ENCODE results near the gene COX7A1. TPM values are rescaled to one million over a fixed set of nuclear protein-coding genes. Genes with fewer than 3 reads are reported as not detected.

COX7A1 gene
- total RNA-seq, 1 experiment from 2014 or later = not detected

DNA sequence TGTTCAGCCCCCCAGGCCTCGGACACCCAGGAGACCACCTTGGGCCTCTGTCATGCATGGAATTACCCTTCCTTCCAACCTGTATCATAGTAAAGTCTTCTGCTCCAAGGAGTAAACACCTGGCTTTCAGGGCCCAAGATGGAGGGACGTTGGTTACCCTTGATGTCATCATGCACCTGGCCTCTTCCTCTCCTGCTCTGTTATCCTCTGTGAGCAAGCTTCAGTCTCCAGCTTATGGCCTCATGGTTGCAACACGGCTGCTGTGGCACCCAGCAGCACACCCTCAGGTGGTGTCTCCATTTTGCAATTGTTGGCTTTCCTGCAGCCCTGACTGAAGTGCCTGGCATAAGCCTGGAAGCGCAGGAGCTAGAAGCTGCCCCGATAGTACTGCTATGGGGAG, 45.3 kb downstream of the COX7A1 start:
- Histone ChIP-seq H3K9me3 (ENCODE audit: low read length) (no peaks in the 10 kb centered on the region), H3K27me3 (ENCODE audit: low read length) (no peaks in the 10 kb centered on the region), H2AFZ (ENCODE audit: low read length) (no peak overlapping the region), H3F3A (ENCODE audit: low read length, unreplicated experiment) (no peaks in the 10 kb centered on the region), H3K36me3 (ENCODE audit: low read depth, low read length) (peaks cover 5% of the 10 kb centered on the region; the same call in 1 of the 2 replicates), H3K79me2 (ENCODE audit: low read length) (no peaks in the 10 kb centered on the region), H3K4me3 (ENCODE audit: low read length) (no peak overlapping the region), H3K27ac (ENCODE audit: low read length) (no peak overlapping the region), H4K20me1 (ENCODE audit: low read length) (no peaks in the 10 kb centered on the region), H3K9ac (ENCODE audit: low read length) (no peak overlapping the region), H3K9me2 (replicated peaks; ENCODE audit: low read length) (no peaks in the 10 kb centered on the region), H3K4me2 (ENCODE audit: low read length) (no peak overlapping the region), H3K4me1 (ENCODE audit: insufficient read depth, low read length) (peaks cover 11% of the 10 kb centered on the region)
- BruUV-seq (replicated peaks) = no TSS peak
- POLR2A ChIA-PET (ENCODE audit: unreplicated experiment) = no interaction called here
- no peak for ATAC-seq
- DNase-seq = no peak
- intact Hi-C loops (cut with micrococcal nuclease) = no loop called here
- TF ChIP-seq, protein P1, sequence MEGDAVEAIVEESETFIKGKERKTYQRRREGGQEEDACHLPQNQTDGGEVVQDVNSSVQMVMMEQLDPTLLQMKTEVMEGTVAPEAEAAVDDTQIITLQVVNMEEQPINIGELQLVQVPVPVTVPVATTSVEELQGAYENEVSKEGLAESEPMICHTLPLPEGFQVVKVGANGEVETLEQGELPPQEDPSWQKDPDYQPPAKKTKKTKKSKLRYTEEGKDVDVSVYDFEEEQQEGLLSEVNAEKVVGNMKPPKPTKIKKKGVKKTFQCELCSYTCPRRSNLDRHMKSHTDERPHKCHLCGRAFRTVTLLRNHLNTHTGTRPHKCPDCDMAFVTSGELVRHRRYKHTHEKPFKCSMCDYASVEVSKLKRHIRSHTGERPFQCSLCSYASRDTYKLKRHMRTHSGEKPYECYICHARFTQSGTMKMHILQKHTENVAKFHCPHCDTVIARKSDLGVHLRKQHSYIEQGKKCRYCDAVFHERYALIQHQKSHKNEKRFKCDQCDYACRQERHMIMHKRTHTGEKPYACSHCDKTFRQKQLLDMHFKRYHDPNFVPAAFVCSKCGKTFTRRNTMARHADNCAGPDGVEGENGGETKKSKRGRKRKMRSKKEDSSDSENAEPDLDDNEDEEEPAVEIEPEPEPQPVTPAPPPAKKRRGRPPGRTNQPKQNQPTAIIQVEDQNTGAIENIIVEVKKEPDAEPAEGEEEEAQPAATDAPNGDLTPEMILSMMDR (conservative IDR thresholded peaks at IDR 0.05; ENCODE audit: low read depth, low read length) = no peak
- TF ChIP-seq EZH2 (IDR thresholded peaks at IDR 0.05; ENCODE audit: low read length, unreplicated experiment) = no peak
- no peak for TF ChIP-seq EZH2phosphoT487 (IDR thresholded peaks at IDR 0.05; ENCODE audit: borderline replicate concordance, low read length)
- CTCF ChIA-PET = no interaction called here

DNA sequence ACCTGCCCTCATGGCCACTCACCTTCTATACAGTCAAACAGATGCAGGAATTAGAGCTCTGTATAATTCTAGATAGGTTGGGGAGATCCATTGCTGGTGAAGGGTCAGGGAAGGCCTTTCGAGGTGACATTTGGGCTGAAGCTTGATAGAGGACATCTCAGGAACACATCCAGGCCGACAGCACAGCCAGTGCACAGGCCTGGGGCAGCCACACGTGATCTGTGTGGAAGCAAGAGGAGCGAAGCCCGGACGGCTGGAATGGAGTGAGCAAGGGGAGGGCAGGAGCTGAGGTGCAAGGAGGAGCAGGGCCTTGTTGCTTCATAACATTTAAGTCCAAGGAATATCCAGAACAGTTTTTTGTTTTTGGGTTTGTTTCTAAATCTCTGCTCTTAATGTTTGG, 45.8 kb downstream of the COX7A1 start:
- no peaks in the 10 kb centered on the region for H3K79me2 ChIP-seq (ENCODE audit: low read length)
- POLR2A ChIA-PET (ENCODE audit: unreplicated experiment) = no interaction called here
- H2AFZ ChIP-seq (ENCODE audit: low read length) = no peak overlapping the region
- H3K27me3 ChIP-seq (ENCODE audit: low read length) = no peaks in the 10 kb centered on the region
- H3K4me1 ChIP-seq (ENCODE audit: insufficient read depth, low read length) = peaks cover 11% of the 10 kb centered on the region
- no peak overlapping the region for H3K27ac ChIP-seq (ENCODE audit: low read length)
- H3K9ac ChIP-seq (ENCODE audit: low read length) = no peak overlapping the region
- no peaks in the 10 kb centered on the region for H3F3A ChIP-seq (ENCODE audit: low read length, unreplicated experiment)
- H3K36me3 ChIP-seq (ENCODE audit: low read depth, low read length) = peaks cover 5% of the 10 kb centered on the region; the same call in 1 of the 2 replicates
- ATAC-seq (no peak), DNase-seq (no peak)
- CTCF ChIA-PET = no interaction called here
- H4K20me1 ChIP-seq (ENCODE audit: low read length) = no peaks in the 10 kb centered on the region
- TF ChIP-seq, protein P1 (conservative IDR thresholded peaks at IDR 0.05; ENCODE audit: low read depth, low read length) = no peak
- no peak for TF ChIP-seq EZH2phosphoT487 (IDR thresholded peaks at IDR 0.05; ENCODE audit: borderline replicate concordance, low read length)
- TF ChIP-seq EZH2 (IDR thresholded peaks at IDR 0.05; ENCODE audit: low read length, unreplicated experiment) = no peak
- H3K4me2 ChIP-seq (ENCODE audit: low read length) = no peak overlapping the region
- H3K4me3 ChIP-seq (ENCODE audit: low read length) = no peak overlapping the region
- H3K9me2 ChIP-seq (replicated peaks; ENCODE audit: low read length) = no peaks in the 10 kb centered on the region
- no TSS peak for BruUV-seq (replicated peaks)
- H3K9me3 ChIP-seq (ENCODE audit: low read length) = no peaks in the 10 kb centered on the region
- intact Hi-C loops (cut with micrococcal nuclease) = no loop called here

DNA sequence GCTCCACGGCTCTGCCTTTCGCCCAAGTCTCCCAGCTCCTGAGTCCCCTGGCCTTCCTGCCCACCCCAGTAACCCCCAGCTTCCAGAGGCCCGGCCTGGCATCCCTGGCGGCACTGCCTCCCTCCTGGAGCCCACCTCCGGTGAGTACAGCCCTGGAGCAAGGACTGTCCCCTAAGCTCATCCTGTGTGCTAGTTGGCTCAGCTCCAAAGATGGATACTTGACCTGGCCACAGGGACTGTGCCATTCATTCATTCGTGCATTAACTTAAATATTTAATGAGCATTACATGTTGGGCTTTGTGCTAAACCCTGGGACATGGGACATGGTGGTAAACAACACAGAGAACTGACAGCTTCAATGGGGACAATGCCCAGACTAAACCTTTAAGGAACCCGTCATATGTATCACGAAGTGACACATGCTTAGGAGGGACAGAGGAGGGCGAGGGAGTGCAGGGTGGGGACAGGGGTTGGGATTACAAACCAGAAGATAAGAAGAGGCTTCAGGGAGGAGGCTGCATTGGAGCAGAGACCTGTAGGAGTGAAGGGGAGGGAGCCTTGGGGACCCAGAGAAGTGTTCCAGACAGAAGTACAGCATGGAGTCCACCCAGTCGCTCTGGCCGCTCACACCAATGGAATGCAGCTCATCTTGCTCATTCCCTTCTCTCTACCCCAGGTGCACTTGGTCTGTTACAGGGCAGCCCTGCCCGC, 48.2 kb downstream of the COX7A1 start:
- Histone ChIP-seq H3K9ac (ENCODE audit: low read length) (no peak overlapping the region), H3K79me2 (ENCODE audit: low read length) (no peaks in the 10 kb centered on the region), H3F3A (ENCODE audit: low read length, unreplicated experiment) (no peaks in the 10 kb centered on the region), H3K36me3 (ENCODE audit: low read depth, low read length) (peaks cover 5% of the 10 kb centered on the region; the same call in 1 of the 2 replicates), H3K27me3 (ENCODE audit: low read length) (no peaks in the 10 kb centered on the region), H4K20me1 (ENCODE audit: low read length) (no peaks in the 10 kb centered on the region), H3K9me2 (replicated peaks; ENCODE audit: low read length) (no peaks in the 10 kb centered on the region), H3K9me3 (ENCODE audit: low read length) (no peaks in the 10 kb centered on the region), H3K4me3 (ENCODE audit: low read length) (no peak overlapping the region), H3K27ac (ENCODE audit: low read length) (no peak overlapping the region), H2AFZ (ENCODE audit: low read length) (no peak overlapping the region), H3K4me2 (ENCODE audit: low read length) (no peak overlapping the region), H3K4me1 (ENCODE audit: insufficient read depth, low read length) (peaks cover 11% of the 10 kb centered on the region)
- intact Hi-C loops (cut with micrococcal nuclease) = no loop called here
- ATAC-seq (peak; percentile 65; the same call in 1 of the 2 replicates), DNase-seq (peak; percentile 51)
- ChIA-PET POLR2A (ENCODE audit: unreplicated experiment) (no interaction called here), CTCF (no interaction called here)
- TF ChIP-seq, protein P1 (conservative IDR thresholded peaks at IDR 0.05; ENCODE audit: low read depth, low read length) = no peak
- no peak for TF ChIP-seq EZH2phosphoT487 (IDR thresholded peaks at IDR 0.05; ENCODE audit: borderline replicate concordance, low read length)
- no peak for TF ChIP-seq EZH2 (IDR thresholded peaks at IDR 0.05; ENCODE audit: low read length, unreplicated experiment)
- no TSS peak for BruUV-seq (replicated peaks)
